HepG2 (cell line): ENCODE measurements around the gene AHRR. TPM values are rescaled to one million over a fixed set of nuclear protein-coding genes. Genes with fewer than 3 reads are reported as not detected.
A peak's percentile ranks its signal among the peaks of the same experiment; 100 is the strongest.

Experiments used
- ATAC-seq: fragments of 200-7000 bp; cut with Tn5 transposase; 3 replicates; pipeline ENCODE4 v1.9.1; 2020; ENCODE audit warnings: mild to moderate bottlenecking, moderate library complexity
- BruUV-seq: library from RNA; stranded (reverse); fragments of 400-500 nt; replicated peaks from 2 replicates; lab custom pipeline; 2021; lab: Mats Ljungman, UMichigan
- CTCF ChIA-PET: fragments of 300-600 bp; formaldehyde crosslinking; extraction: SDS; loops from one replicate; lab custom pipeline; 2021; ENCODE audit warnings: low total read pairs, inconsistent platforms, low intra/inter-chr PET ratio; lab: Yijun Ruan, JAX
- POLR2A ChIA-PET: fragments of 350-600 bp; sonication (Branson Sonifier 250); formaldehyde crosslinking; loops from one replicate; lab custom pipeline; 2020; ENCODE audit warnings: antibody characterized with exemption, inconsistent platforms; lab: Yijun Ruan, JAX
- DNase-seq: peaks from one replicate; pipeline ENCODE4 v3.0.0-alpha.2; 2015; ENCODE audit warnings: low spot score
- FAIRE-seq: peaks from 3 replicates; lab custom pipeline; 2011; peaks lifted over from hg19 to GRCh38; lab: Jason Lieb, UNC
- H2AFZ ChIP-seq: one replicate; pipeline ENCODE4 v1.6.1; 2011; ENCODE audit warnings: low read length, inconsistent platforms
- H3K27ac ChIP-seq: fragments of 300-600 bp; 3 replicates; pipeline ENCODE4 v1.8.0; 2011; ENCODE audit warnings: mixed run types, mild to moderate bottlenecking, mixed read lengths, low read length, inconsistent platforms; ENCODE audit not compliant: insufficient read depth; ENCODE audit errors: extremely low read length
- H3K27me3 ChIP-seq, 2 experiments: fragments of 200-600 bp in 1 of 2; 2 replicates in 1 of 2; 3 replicates in 1 of 2; pipeline versions ENCODE4 v1.6.0 to v1.8.0; 2011; ENCODE audit warnings: low read length in 2 of 2, mild to moderate bottlenecking in 2 of 2, moderate library complexity in 2 of 2, inconsistent platforms in 1 of 2; ENCODE audit not compliant: insufficient read depth in 2 of 2, control insufficient read depth in 1 of 2
- H3K36me3 ChIP-seq, 2 experiments: fragments of 200-600 bp in 1 of 2; replicated peaks in 1 of 2; 2 replicates in 1 of 2; 3 replicates in 1 of 2; pipeline versions ENCODE4 v1.5.1 to v1.8.0; 2011; ENCODE audit warnings: low read length in 2 of 2, inconsistent platforms in 1 of 2; ENCODE audit not compliant: insufficient read depth in 2 of 2, control insufficient read depth in 1 of 2
- H3K4me1 ChIP-seq: 2 replicates; pipeline ENCODE4 v1.5.1; 2012; ENCODE audit warnings: low read length, inconsistent platforms; ENCODE audit not compliant: insufficient read depth
- H3K4me2 ChIP-seq: 2 replicates; pipeline ENCODE4 v1.6.0; 2011; ENCODE audit warnings: low read depth, low read length, inconsistent platforms
- H3K4me3 ChIP-seq, 3 experiments: fragments of 200-600 bp in 1 of 3; sonication (generic), shearing (Covaris generic) in 1 of 3; replicated peaks in 1 of 3; 2 replicates each; pipeline ENCODE4 v1.5.1; 2011 to 2016; ENCODE audit warnings: low read length in 3 of 3, inconsistent platforms in 2 of 3, low read depth in 2 of 3, mild to moderate bottlenecking in 2 of 3, control low read depth in 1 of 3, mixed read lengths in 1 of 3; ENCODE audit not compliant: insufficient read depth in 1 of 3
- H3K79me2 ChIP-seq: one replicate; pipeline ENCODE4 v1.6.1; 2011; ENCODE audit warnings: low read length, inconsistent platforms; ENCODE audit not compliant: insufficient read depth
- H3K9ac ChIP-seq: 2 replicates; pipeline ENCODE4 v1.6.0; 2011; ENCODE audit warnings: mild to moderate bottlenecking, low read depth, low read length, inconsistent platforms; ENCODE audit not compliant: insufficient read depth
- H3K9me3 ChIP-seq: 2 replicates; pipeline ENCODE4 v1.5.1; 2012; ENCODE audit warnings: mild to moderate bottlenecking, low read length
- H4K20me1 ChIP-seq: 2 replicates; pipeline ENCODE4 v1.6.0; 2011; ENCODE audit warnings: inconsistent platforms, mild to moderate bottlenecking, low read length, moderate library complexity; ENCODE audit not compliant: insufficient read depth
- DMAP1 ChIP-seq: IDR thresholded peaks from 2 replicates; pipeline ENCODE4 v1.6.1; 2016
- PAF1 ChIP-seq: IDR thresholded peaks from 2 replicates; pipeline ENCODE4 v1.6.1; 2016; ENCODE audit warnings: missing genetic modification reagents, missing compliant biosample characterization
- SMAD3 ChIP-seq: sonication (generic); formaldehyde crosslinking; IDR thresholded peaks from 2 replicates; pipeline ENCODE4 v1.4.0; 2020; ENCODE audit warnings: missing genetic modification reagents
- TEAD3 ChIP-seq: optimal IDR thresholded peaks from 2 replicates; pipeline ENCODE3; 2016; ENCODE audit warnings: borderline replicate concordance
- THYN1 ChIP-seq: sonication (generic); formaldehyde crosslinking; IDR thresholded peaks from 2 replicates; pipeline ENCODE4 v1.8.1; 2023; ENCODE audit warnings: low read depth, mild to moderate bottlenecking, moderate library complexity, missing genetic modification reagents, borderline replicate concordance
- ZFP1 ChIP-seq: IDR thresholded peaks from 2 replicates; pipeline ENCODE4 v1.6.1; 2016
- ZFP82 ChIP-seq: sonication (generic); formaldehyde crosslinking; IDR thresholded peaks from 2 replicates; pipeline ENCODE4 v1.5.1; 2020; ENCODE audit warnings: mild to moderate bottlenecking, missing genetic modification reagents, borderline replicate concordance
- ZNF326 ChIP-seq: sonication (generic); formaldehyde crosslinking; IDR thresholded peaks from 2 replicates; pipeline ENCODE4 v1.4.0; 2020; ENCODE audit warnings: missing genetic modification reagents, borderline replicate concordance
- ZNF549 ChIP-seq: sonication (generic); formaldehyde crosslinking; IDR thresholded peaks from 2 replicates; pipeline ENCODE4 v1.5.0; 2020; ENCODE audit warnings: missing genetic modification reagents
- ZNF670 ChIP-seq: sonication (generic); formaldehyde crosslinking; IDR thresholded peaks from 2 replicates; pipeline ENCODE4 v1.8.0; 2022; ENCODE audit warnings: mild to moderate bottlenecking, missing genetic modification reagents, borderline replicate concordance
- ZNF709 ChIP-seq: sonication (generic); formaldehyde crosslinking; IDR thresholded peaks from 2 replicates; pipeline ENCODE4 v1.5.0; 2020; ENCODE audit warnings: mild to moderate bottlenecking, missing genetic modification reagents
- ZNF850 ChIP-seq: sonication (generic); formaldehyde crosslinking; conservative IDR thresholded peaks from 2 replicates; pipeline ENCODE4 v1.9.0; 2021; ENCODE audit warnings: mild to moderate bottlenecking, missing genetic modification reagents
- WGBS: methylation state at CpG from one replicate; pipeline ENCODE4 v1.1.6; 2017; ENCODE audit warnings: low lambda C conversion rate; 5-methylcytosine and 5-hydroxymethylcytosine counted together
- in situ Hi-C: cut with HindIII; loops from 2 replicates; pipeline ENCODE4 v1.10.0; 2017; ENCODE audit warnings: low pct_unique_long_range_greater_than_20kb; ENCODE audit not compliant: extremely low pct_ligation_motif_present
- intact Hi-C: fragments of 100-400 bp; cut with micrococcal nuclease; formaldehyde crosslinking; loops from one replicate; pipeline ENCODE4 v1.10.0; 2022; ENCODE audit not compliant: unreplicated experiment
- polyA plus RNA-seq, 8 experiments: library from polyadenylated mRNA; depleted of rRNA in 3 of 8; stranded (reverse) in 7 of 8; unstranded in 1 of 8; fragments of >200 nt; fragmentation: Illumina TruSeq in 4 of 8; extraction: Trizol in 4 of 8; gene quantifications; 2 replicates each; pipeline versions ENCODE4 v1.2.1 to v1.2.3, GENCODE V29; 2011 to 2016; ENCODE audit warnings: low read depth in 4 of 8, missing spikeins in 1 of 8, mixed read lengths in 1 of 8; ENCODE audit not compliant: insufficient read depth in 1 of 8
- total RNA-seq, 5 experiments: library from RNA; depleted of rRNA; stranded (reverse); fragments of >200 nt; fragmentation: Illumina TruSeq; extraction: Trizol; gene quantifications; 2 replicates each; pipeline ENCODE4 v1.2.3, GENCODE V29; 2016; ENCODE audit warnings: low read depth in 1 of 5
- TF ChIP-seq, protein P1 (sequence below): sonication (generic); formaldehyde crosslinking; IDR thresholded peaks from 2 replicates; pipeline ENCODE4 v1.8.1; 2023; ENCODE audit warnings: missing genetic modification reagents, inconsistent platforms, borderline replicate concordance
- TF ChIP-seq, protein P2 (sequence below), 2 experiments: sonication (generic) in 1 of 2; formaldehyde crosslinking in 1 of 2; IDR thresholded peaks; 2 replicates each; pipeline versions ENCODE4 v1.5.1 to v1.6.1; 2011 to 2020; ENCODE audit warnings: borderline replicate concordance in 1 of 2, low read depth in 1 of 2, low read length in 1 of 2, mild to moderate bottlenecking in 1 of 2, missing genetic modification reagents in 1 of 2, moderate library complexity in 1 of 2
- TF ChIP-seq, protein P3 (sequence below): sonication (generic); formaldehyde crosslinking; IDR thresholded peaks from 2 replicates; pipeline ENCODE4 v1.4.0; 2020; ENCODE audit warnings: mild to moderate bottlenecking, missing genetic modification reagents
- TF ChIP-seq, protein P4 (sequence below): sonication (generic); formaldehyde crosslinking; IDR thresholded peaks from 2 replicates; pipeline ENCODE4 v1.8.0; 2022; ENCODE audit warnings: mild to moderate bottlenecking, missing genetic modification reagents; ENCODE audit not compliant: insufficient replicate concordance

Gene AHRR
- total and polyA plus RNA-seq, 2 of the 13 experiments (the other 11 are each of a cell fraction or from before 2014, with no cell fraction given), result 0.28 to 0.35 TPM

DNA sequence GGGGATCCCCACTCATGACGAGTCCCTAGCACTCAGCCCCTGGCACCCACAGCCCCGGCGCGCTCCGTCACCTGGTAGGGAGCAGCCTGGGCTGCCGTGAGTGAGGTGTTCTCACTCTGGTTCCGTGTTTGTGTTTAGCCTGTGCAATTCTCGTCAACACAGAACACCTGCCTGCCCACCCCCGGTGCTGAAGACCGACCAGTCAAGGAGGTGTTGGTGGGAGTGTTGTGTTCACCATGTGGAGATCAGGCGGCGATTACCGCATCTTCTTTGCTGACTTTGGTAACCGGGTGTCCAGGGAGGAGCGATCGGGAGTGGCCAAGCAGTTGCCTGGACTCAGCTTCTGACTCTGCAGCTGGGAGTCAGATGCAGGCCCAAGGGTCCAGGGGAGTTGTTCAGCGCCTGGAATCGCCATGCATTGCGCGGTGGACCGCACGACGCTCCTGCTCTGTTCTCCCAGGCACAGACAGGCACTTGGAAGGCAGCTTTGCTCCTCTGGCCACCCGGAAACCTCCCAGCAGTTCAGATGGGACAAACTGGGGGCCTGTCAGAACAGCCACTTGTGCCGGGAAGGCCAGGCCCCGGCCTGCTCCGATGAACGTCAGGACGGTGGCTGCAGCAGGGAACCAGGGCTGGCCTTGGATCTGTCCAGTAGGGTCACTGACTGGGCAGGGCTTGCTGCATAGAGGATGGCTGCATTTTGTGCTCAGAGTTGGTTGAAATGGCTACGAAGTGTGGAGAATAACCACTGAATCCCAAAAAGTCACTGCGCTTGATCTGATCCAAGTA is 149.6 kb downstream of the AHRR start (continued):
- TF ChIP-seq ZFP82 (CRISPR knock-in tag), result no peak
- no peak for TF ChIP-seq ZNF709
- TF ChIP-seq ZFP1 (CRISPR knock-in tag), result no peak
- no peak for TF ChIP-seq THYN1 (CRISPR knock-in tag)
- no peak for TF ChIP-seq ZNF549 (CRISPR knock-in tag)
- TF ChIP-seq, protein P1, sequence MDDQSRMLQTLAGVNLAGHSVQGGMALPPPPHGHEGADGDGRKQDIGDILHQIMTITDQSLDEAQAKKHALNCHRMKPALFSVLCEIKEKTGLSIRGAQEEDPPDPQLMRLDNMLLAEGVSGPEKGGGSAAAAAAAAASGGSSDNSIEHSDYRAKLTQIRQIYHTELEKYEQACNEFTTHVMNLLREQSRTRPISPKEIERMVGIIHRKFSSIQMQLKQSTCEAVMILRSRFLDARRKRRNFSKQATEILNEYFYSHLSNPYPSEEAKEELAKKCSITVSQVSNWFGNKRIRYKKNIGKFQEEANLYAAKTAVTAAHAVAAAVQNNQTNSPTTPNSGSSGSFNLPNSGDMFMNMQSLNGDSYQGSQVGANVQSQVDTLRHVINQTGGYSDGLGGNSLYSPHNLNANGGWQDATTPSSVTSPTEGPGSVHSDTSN, result no peak
- no peak for TF ChIP-seq ZNF326 (CRISPR knock-in tag)
- no peak for TF ChIP-seq PAF1 (CRISPR knock-in tag)
- TF ChIP-seq, all 625 proteins: peak for 5

DNA sequence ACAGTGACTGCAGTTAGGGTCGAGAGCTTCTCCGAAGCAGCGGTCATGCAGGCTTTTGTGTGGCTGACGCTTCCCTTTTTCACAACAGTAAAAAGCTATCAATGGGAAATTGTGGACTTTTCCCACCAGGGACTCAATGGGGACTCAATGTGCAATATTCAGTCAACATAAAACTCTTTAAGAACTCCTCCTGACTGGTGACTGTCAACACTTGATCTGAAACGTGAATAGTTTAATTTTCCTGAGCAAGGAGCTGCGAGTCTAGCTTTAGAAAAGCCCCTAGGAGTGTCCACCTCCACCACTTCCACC is 150.2 kb downstream of the AHRR start:
- peaks cover 32% of the 10 kb centered on the region for H3K4me1 ChIP-seq
- FAIRE-seq, result no peak
- H3K27me3 ChIP-seq, result peaks cover 5 to 20% of the 10 kb centered on the region in 2 experiments
- CTCF ChIA-PET, result no interaction called here
- H2AFZ ChIP-seq, result no peak overlapping the region
- H3K9me3 ChIP-seq, result no peaks in the 10 kb centered on the region
- peaks cover 4% of the 10 kb centered on the region; the same call in 1 of the 2 replicates for H4K20me1 ChIP-seq
- ATAC-seq, result no peak
- 81% methylated on average over 6 of the region's 6 CpGs for WGBS
- BruUV-seq, result no TSS peak
- peaks cover 3% of the 10 kb centered on the region for H3K79me2 ChIP-seq
- peaks cover 0 to 4% of the 10 kb centered on the region in 2 experiments; a peak in 2 of 5 replicates for H3K36me3 ChIP-seq
- POLR2A ChIA-PET, result interaction anchor here (2.6 kb wide), 1 partner anchor 25 kb away, joined by 14 read pairs; no protein-coding TSS in a partner anchor
- peak overlapping the region; percentile 87 for H3K9ac ChIP-seq
- no peak overlapping the region for H3K27ac ChIP-seq
- intact Hi-C loops, result loop anchor here (2.0 kb wide), 1 partner anchor 141 kb away; the partner anchor contains the start of gene CEP72
- in situ Hi-C loops, result no loop called here
- peak overlapping the region; percentile 82 for H3K4me2 ChIP-seq
- peak overlapping the region; percentile 52 to 81 (median 59); a peak in 5 of 6 replicates for H3K4me3 ChIP-seq
- DNase-seq, result no peak
- TF ChIP-seq ZNF670 (CRISPR knock-in tag) (0 out of 2 replicates have a peak, but pooled peaks have one; percentile 36), TEAD3 (CRISPR knock-in tag) (no peak), DMAP1 (CRISPR knock-in tag) (no peak), SMAD3 (CRISPR knock-in tag) (no peak), ZNF850 (0 out of 2 replicates have a peak, but pooled peaks have one; percentile 40)
- TF ChIP-seq, protein P2, sequence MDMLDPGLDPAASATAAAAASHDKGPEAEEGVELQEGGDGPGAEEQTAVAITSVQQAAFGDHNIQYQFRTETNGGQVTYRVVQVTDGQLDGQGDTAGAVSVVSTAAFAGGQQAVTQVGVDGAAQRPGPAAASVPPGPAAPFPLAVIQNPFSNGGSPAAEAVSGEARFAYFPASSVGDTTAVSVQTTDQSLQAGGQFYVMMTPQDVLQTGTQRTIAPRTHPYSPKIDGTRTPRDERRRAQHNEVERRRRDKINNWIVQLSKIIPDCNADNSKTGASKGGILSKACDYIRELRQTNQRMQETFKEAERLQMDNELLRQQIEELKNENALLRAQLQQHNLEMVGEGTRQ (IDR thresholded peaks at IDR 0.05; ENCODE audit: low read depth, low read length), result no peak
- TF ChIP-seq, protein P2 (CRISPR knock-in tag; IDR thresholded peaks at IDR 0.05; ENCODE audit: borderline replicate concordance), result no peak
- TF ChIP-seq, protein P3, sequence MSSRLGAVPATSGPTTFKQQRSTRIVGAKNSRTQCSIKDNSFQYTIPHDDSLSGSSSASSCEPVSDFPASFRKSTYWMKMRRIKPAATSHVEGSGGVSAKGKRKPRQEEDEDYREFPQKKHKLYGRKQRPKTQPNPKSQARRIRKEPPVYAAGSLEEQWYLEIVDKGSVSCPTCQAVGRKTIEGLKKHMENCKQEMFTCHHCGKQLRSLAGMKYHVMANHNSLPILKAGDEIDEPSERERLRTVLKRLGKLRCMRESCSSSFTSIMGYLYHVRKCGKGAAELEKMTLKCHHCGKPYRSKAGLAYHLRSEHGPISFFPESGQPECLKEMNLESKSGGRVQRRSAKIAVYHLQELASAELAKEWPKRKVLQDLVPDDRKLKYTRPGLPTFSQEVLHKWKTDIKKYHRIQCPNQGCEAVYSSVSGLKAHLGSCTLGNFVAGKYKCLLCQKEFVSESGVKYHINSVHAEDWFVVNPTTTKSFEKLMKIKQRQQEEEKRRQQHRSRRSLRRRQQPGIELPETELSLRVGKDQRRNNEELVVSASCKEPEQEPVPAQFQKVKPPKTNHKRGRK (CRISPR knock-in tag), result no peak
- TF ChIP-seq, protein P4, sequence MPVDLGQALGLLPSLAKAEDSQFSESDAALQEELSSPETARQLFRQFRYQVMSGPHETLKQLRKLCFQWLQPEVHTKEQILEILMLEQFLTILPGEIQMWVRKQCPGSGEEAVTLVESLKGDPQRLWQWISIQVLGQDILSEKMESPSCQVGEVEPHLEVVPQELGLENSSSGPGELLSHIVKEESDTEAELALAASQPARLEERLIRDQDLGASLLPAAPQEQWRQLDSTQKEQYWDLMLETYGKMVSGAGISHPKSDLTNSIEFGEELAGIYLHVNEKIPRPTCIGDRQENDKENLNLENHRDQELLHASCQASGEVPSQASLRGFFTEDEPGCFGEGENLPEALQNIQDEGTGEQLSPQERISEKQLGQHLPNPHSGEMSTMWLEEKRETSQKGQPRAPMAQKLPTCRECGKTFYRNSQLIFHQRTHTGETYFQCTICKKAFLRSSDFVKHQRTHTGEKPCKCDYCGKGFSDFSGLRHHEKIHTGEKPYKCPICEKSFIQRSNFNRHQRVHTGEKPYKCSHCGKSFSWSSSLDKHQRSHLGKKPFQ (CRISPR knock-in tag), result no peak
